AG09319 (cell line): ENCODE data around the gene CDC42.

ENCODE experiments used
- DNase-seq: peaks from one replicate; pipeline ENCODE4 v3.0.0-alpha.2; 2010; ENCODE audit warnings: low read depth; ENCODE audit errors: extremely low read depth
- CTCF ChIP-seq: IDR thresholded peaks from 2 replicates; pipeline ENCODE4 v1.5.1; 2011; ENCODE audit warnings: low read depth, mild to moderate bottlenecking, inconsistent platforms, low read length, moderate library complexity

Gene CDC42

GRCh38 chr1:22021061-22021460 is 31.4 kb upstream of the CDC42 start:
- DNase-seq = no peak

GRCh38 chr1:22024485-22025367 is 27.8 kb upstream of the CDC42 start:
- no peak; the same call in 1 of the 2 replicates for TF ChIP-seq CTCF
- no peak for DNase-seq

More at GRCh38 chr1:22021061-22021460, 31.4 kb upstream of the CDC42 start:
- no peak for TF ChIP-seq CTCF

GRCh38 chr1:22025368-22026155 is 26.9 kb upstream of the CDC42 start:
- DNase-seq = peak; percentile 74
- TF ChIP-seq CTCF = no peak

- DNase-seq = no peak
- no peak for TF ChIP-seq CTCF
Observed at GRCh38 chr1:22026924-22027289, 25.6 kb upstream of the CDC42 start.

GRCh38 chr1:22030057-22030456 is 22.5 kb upstream of the CDC42 start:
- no peak for TF ChIP-seq CTCF
- DNase-seq = no peak

- DNase-seq = no peak
- TF ChIP-seq CTCF = no peak
Observed at GRCh38 chr1:22030473-22030872, 22.0 kb upstream of the CDC42 start.
